HG02885 (cell line): ENCODE data around the gene ANG.
"Not testable (repeated sequence)": the region's sequence is repeated elsewhere in the genome, so short reads cannot be mapped to it uniquely, and the experiment has no call there.

Source experiments
- ATAC-seq: cut with Tn5 transposase; IDR thresholded peaks from one replicate; pipeline ENCODE4 v1.9.1; 2021; ENCODE audit warnings: mild to moderate bottlenecking; ENCODE audit not compliant: unreplicated experiment, poor library complexity

Gene ANG

GRCh38 chr14:20733684-20734429 is 45.3 kb downstream of the ANG start:
- ATAC-seq, result no peak

- no peak for ATAC-seq
Observed at GRCh38 chr14:20734430-20734806, 45.9 kb downstream of the ANG start.

- not testable (repeated sequence) for ATAC-seq
Observed at GRCh38 chr14:20738292-20738691, 49.7 kb downstream of the ANG start.

- ATAC-seq, result no peak
Observed at GRCh38 chr14:20742132-20742531, 53.6 kb downstream of the ANG start.

- no peak for ATAC-seq
Observed at GRCh38 chr14:20743556-20743955, 55.0 kb downstream of the ANG start.
